Suprapubic skin (tissue), 3 donors: ENCODE measurements around the gene ATXN1.

Experiments
- POLR2AphosphoS5 ChIP-seq, 3 donors: sonication (generic); formaldehyde crosslinking; IDR thresholded peaks; one replicate each; pipeline ENCODE4 v1.6.1; 2017; ENCODE audit warnings: antibody characterized with exemption in 3 of 3
- TF ChIP-seq, protein P1 (sequence below), 2 donors: fragments of 200-600 bp in 1 of 2; fragments of 450-650 bp in 1 of 2; sonication (generic) in 1 of 2; IDR thresholded peaks; one replicate each; pipeline ENCODE4 v1.5.1; 2016 to 2019; ENCODE audit warnings: antibody characterized with exemption in 2 of 2, mild to moderate bottlenecking in 1 of 2, moderate library complexity in 1 of 2

DNA sequence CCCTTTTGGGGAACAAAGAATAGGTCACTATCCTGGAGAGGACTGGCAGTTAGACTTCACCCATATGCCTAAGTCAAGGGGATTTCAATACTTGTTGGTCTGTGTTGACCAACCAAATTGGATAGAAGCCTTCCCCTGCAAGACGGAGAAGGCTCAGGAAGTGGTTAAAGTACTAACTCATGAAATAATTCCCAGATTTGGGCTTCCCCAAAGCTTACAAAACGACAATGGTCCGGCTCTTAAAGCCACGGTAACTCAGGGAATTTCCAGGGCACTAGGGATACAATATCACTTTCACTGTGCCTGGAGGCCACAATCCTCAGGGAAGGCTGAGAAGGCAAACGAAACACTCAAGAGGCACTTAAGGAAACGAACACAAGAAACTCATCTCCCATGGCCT, 299.8 kb downstream of the ATXN1 start:
- TF ChIP-seq, protein P1, sequence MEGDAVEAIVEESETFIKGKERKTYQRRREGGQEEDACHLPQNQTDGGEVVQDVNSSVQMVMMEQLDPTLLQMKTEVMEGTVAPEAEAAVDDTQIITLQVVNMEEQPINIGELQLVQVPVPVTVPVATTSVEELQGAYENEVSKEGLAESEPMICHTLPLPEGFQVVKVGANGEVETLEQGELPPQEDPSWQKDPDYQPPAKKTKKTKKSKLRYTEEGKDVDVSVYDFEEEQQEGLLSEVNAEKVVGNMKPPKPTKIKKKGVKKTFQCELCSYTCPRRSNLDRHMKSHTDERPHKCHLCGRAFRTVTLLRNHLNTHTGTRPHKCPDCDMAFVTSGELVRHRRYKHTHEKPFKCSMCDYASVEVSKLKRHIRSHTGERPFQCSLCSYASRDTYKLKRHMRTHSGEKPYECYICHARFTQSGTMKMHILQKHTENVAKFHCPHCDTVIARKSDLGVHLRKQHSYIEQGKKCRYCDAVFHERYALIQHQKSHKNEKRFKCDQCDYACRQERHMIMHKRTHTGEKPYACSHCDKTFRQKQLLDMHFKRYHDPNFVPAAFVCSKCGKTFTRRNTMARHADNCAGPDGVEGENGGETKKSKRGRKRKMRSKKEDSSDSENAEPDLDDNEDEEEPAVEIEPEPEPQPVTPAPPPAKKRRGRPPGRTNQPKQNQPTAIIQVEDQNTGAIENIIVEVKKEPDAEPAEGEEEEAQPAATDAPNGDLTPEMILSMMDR (IDR thresholded peaks at IDR 0.05), result no peak
- TF ChIP-seq POLR2AphosphoS5 (IDR thresholded peaks at IDR 0.05), result no peak
